ENCODE results near the gene NFIC. TPM values are rescaled to one million over a fixed set of nuclear protein-coding genes. Genes with fewer than 3 reads are reported as not detected.

The NFIC gene
- total RNA-seq, 1 experiment from 2014 or later = 85.5 TPM

GRCh38 chr19:3368848-3369336 lies 2.5 kb downstream of the NFIC start:
- BruUV-seq (replicated peaks) = no TSS peak
- DNase-seq (ENCODE audit: unreplicated experiment) = peak; percentile 55
- POLR2A ChIA-PET = interaction anchor here (0.7 to 2.7 kb wide), 5 partner anchors 11 to 1650 kb away, joined by 3 to 11 read pairs (median 4); no protein-coding TSS in a partner anchor
- H3K4me1 Mint-ChIP-seq (ENCODE audit: insufficient read depth, unreplicated experiment) = peaks cover 61% of the 10 kb centered on the region
- no peak for TF ChIP-seq CTCF (IDR thresholded peaks at IDR 0.05; ENCODE audit: unreplicated experiment)
- H3K27me3 Mint-ChIP-seq (ENCODE audit: insufficient read depth, unreplicated experiment) = no peaks in the 10 kb centered on the region
- peaks cover 23% of the 10 kb centered on the region for H3K36me3 Mint-ChIP-seq (ENCODE audit: insufficient read depth, unreplicated experiment)
- H3K4me3 Mint-ChIP-seq (ENCODE audit: unreplicated experiment) = peak overlapping the region; percentile 81
- CTCF ChIA-PET = interaction anchor here (0.7 to 1.0 kb wide), 2 partner anchors 60 to 862 kb away, joined by 4 read pairs; no protein-coding TSS in a partner anchor
- intact Hi-C loops (cut with micrococcal nuclease) = loop anchor here (1.0 kb wide), 1 partner anchor 60 kb away; no protein-coding TSS in a partner anchor
- peak overlapping the region; percentile 78 for H3K27ac Mint-ChIP-seq (ENCODE audit: low read depth, unreplicated experiment)
- H3K9me3 Mint-ChIP-seq (ENCODE audit: unreplicated experiment) = no peaks in the 10 kb centered on the region

- DNase-seq (ENCODE audit: unreplicated experiment) = peak; percentile 61
- TF ChIP-seq CTCF (IDR thresholded peaks at IDR 0.05; ENCODE audit: unreplicated experiment) = no peak
- H3K4me1 Mint-ChIP-seq (ENCODE audit: insufficient read depth, unreplicated experiment) = peaks cover 60% of the 10 kb centered on the region
- no peaks in the 10 kb centered on the region for H3K27me3 Mint-ChIP-seq (ENCODE audit: insufficient read depth, unreplicated experiment)
- intact Hi-C loops (cut with micrococcal nuclease) = loop anchor here (1.0 kb wide), 1 partner anchor 60 kb away; no protein-coding TSS in a partner anchor
- no peaks in the 10 kb centered on the region for H3K9me3 Mint-ChIP-seq (ENCODE audit: unreplicated experiment)
- ChIA-PET CTCF (interaction anchor here (0.7 to 1.0 kb wide), 3 partner anchors 59 to 863 kb away, joined by 3 to 4 read pairs (median 4); no protein-coding TSS in a partner anchor), POLR2A (interaction anchor here (0.7 to 2.7 kb wide), 4 partner anchors 10 to 1649 kb away, joined by 3 to 11 read pairs (median 4); no protein-coding TSS in a partner anchor)
- peak overlapping the region; percentile 78 for H3K27ac Mint-ChIP-seq (ENCODE audit: low read depth, unreplicated experiment)
- H3K4me3 Mint-ChIP-seq (ENCODE audit: unreplicated experiment) = peak overlapping the region; percentile 81
- H3K36me3 Mint-ChIP-seq (ENCODE audit: insufficient read depth, unreplicated experiment) = peaks cover 27% of the 10 kb centered on the region
- no TSS peak for BruUV-seq (replicated peaks)
These were observed 3.2 kb downstream of the NFIC start for GRCh38 chr19:3369337-3370213.

GRCh38 chr19:3370214-3370720 lies 3.9 kb downstream of the NFIC start:
- Mint-ChIP-seq H3K27me3 (ENCODE audit: insufficient read depth, unreplicated experiment) (no peaks in the 10 kb centered on the region), H3K36me3 (ENCODE audit: insufficient read depth, unreplicated experiment) (peaks cover 34% of the 10 kb centered on the region), H3K4me1 (ENCODE audit: insufficient read depth, unreplicated experiment) (peaks cover 56% of the 10 kb centered on the region), H3K4me3 (ENCODE audit: unreplicated experiment) (peak overlapping the region; percentile 81), H3K9me3 (ENCODE audit: unreplicated experiment) (no peaks in the 10 kb centered on the region), H3K27ac (ENCODE audit: low read depth, unreplicated experiment) (peak overlapping the region; percentile 78)
- DNase-seq (ENCODE audit: unreplicated experiment) = no peak
- no peak for TF ChIP-seq CTCF (IDR thresholded peaks at IDR 0.05; ENCODE audit: unreplicated experiment)
- POLR2A ChIA-PET = interaction anchor here (1.6 to 2.7 kb wide), 2 partner anchors 10 to 18 kb away, joined by 5 to 11 read pairs; no protein-coding TSS in a partner anchor
- BruUV-seq (replicated peaks) = no TSS peak
- intact Hi-C loops (cut with micrococcal nuclease) = no loop called here
- CTCF ChIA-PET = interaction anchor here (0.5 to 0.9 kb wide), 3 partner anchors 50 to 267 kb away, joined by 3 to 5 read pairs (median 3); no protein-coding TSS in a partner anchor

Measured in MCF 10A (cell line).